ENCODE results near the gene MICALL2.

The MICALL2 gene

DNA sequence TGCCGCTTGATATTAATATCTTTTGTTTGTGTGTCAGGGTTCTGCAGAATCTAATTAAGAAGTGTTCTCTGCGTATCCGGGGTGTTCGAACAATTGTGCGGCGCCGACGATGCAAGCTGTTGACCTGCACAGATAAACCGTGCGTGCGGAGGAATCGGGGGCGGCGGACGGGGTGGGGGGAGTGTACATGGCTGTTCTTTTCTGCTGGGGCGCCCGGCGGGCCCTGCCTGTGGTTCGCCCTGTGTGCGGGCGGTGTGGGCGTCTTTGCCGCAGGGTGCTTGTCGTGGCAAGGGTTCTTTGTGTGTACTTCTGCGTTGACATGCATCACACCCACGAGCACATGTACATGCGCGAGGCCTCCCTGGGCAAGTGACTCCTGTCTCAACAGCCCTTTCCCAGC, 47.9 kb downstream of the MICALL2 start:
- DNase-seq: no peak

DNA sequence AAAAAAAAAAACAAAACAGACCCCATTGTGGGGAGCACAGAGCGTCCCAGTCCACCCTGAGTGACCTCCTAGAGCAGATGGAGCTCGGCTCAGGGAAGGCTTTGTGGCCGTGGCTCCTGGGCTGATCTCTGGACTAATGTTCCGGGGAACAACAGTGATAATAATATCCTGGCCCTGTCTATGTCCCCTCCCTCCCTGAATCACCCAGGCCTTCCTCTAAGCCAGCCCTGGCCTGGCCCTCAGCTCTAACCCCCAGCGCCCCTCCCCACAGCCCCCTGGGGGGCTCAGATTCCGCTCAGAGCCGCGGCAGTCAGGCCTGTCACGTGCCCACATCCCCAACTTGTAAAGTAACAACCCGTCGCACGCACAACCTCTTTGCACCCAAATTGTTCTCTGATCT, 48.3 kb downstream of the MICALL2 start:
- DNase-seq: no peak

DNA sequence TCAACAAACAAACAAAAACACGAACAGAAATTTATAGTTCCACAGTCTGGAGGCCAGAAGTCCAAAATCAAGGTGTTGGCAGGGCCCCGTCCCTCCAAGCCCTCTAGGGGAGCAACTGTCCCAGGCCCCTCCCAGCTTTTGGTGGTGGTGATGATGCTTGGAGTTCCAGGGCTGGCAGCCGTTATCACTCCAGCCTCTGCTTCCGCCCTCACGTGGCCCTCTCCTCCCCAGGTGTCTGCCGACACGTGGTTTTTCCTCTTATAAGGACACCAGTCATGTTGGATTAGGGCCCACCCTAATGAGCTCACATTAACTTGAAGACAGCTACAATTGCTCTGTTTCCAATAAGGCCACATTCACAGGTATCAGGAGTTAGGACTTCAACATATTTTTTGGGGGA, 49.7 kb downstream of the MICALL2 start:
- no peak for DNase-seq

DNA sequence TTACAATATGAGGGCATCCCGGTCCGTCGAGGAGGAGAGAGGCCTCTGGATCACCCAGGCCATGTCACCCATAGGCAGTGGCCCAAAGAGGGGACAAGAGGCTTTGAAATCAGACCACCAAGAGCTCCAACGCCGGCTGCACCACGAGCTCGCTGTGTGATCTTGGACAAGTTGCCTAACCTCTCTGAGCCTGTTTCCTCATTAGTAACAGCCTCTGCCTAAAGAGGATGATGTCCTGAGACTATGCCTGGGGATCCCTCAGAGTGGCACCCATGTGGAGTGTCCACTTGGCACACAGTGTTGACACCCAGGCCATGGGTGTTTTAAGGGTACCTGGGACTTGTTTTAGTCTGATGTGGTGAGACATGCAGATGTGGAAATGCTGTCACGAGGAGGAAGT, 50.8 kb downstream of the MICALL2 start:
- DNase-seq: no peak

DNA sequence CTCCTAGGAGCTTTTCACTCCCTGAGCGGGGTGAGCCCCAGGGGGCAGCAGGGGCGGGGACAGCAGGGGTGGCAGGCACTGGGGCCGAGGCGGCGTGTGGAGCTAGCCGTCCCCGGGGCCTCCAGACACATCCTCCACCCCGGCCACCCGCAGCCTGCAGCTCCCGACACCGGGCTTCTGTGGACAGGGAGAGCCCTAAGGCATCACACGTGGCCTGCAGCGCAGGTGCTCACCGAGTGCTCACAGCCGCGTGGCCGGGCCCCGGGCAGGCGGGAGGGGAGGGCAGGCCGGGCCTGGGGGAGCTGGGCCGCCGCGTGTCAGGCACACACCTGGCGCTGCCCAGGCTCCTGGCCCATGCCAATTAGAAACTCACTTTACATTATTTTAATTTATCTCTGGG, 51.4 kb downstream of the MICALL2 start:
- no peak for DNase-seq

DNA sequence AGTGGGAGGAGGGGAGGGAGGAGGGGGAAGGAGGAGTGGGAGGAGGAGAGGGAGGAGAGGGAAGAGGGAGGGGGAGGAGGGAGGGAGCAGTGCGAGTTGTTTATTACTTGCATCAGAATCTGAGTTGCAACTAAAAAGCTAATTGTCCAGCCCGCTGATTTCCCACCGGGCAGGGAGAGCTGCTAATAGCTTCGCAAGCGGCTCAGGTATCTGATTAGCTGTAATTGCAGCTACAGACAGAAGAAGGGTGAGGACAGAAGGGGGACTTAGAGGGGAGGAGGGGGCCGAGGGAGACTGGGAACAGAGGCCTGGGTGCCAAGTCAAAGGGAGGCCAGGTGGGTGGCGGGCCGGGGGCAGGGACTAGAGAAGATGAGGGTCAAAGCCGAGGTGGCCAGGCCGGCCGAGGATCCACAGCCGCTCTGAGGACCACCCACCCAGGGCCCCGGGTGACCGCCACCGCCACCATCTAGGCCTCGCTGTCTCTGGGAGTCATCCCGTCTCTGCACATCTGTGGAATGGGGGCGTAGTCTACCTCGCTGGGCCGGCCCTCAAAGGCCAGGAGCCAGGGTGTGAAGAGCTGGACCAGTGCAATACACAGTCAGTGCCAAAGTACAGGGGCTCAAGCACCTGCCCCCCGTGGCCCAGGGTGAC, 54.2 kb downstream of the MICALL2 start:
- DNase-seq: no peak

DNA sequence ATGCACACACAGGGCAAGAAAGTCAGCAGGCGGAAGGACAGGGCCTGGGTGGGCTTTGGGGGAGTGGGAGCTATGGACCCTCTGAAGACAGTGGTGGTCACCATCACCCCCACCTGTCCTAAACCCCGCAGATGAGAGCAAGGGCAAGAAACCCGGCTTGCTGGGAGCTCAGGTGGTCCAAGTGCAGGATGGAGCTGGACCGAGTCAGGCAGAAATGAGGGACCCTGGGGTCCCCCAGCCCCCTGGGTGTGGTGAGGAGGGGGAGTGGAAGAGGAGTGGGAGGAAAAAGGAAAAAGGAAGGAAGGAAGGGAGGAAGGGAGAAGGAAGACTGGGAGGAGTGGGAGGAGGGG, 54.8 kb downstream of the MICALL2 start:
- no peak for DNase-seq

DNA sequence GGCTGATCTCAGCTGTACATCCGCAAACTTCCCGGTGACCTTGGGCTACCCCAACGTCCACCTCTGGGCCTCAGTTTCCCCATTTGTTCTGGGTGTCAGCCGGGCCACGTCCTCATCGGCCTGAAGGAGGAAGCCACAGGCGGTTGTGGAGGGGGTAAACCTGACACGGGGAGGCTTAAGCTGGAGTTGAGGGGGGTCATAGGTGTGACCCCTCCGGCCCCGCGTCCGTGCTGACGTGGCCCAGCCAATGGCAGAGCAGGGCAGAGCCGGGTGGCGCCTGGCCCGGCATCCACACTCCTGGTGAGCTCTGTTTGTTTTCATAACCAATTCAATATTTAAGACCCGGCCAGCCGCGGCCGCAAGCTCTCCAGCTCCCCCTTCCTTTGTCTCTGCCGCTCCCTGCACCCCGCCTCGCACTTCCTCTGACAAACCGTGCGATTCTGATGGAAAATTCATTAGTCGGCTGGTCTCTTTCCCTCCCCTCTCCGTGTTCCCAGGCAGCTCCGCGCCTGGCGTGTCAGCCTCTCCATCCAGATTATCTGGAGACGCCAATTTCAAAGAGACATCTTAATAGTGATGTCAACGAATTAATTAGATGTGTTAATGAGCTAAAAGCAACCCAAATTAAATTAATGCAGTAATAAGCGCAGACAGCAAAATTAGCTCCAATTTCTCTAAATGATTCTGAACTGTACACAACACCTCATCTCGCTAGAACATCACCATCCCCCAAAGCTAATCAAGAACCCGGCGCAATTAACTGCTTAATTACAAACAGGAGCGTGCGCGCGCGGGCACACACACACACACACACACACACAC, 55.4 kb downstream of the MICALL2 start:
- no peak for DNase-seq

DNA sequence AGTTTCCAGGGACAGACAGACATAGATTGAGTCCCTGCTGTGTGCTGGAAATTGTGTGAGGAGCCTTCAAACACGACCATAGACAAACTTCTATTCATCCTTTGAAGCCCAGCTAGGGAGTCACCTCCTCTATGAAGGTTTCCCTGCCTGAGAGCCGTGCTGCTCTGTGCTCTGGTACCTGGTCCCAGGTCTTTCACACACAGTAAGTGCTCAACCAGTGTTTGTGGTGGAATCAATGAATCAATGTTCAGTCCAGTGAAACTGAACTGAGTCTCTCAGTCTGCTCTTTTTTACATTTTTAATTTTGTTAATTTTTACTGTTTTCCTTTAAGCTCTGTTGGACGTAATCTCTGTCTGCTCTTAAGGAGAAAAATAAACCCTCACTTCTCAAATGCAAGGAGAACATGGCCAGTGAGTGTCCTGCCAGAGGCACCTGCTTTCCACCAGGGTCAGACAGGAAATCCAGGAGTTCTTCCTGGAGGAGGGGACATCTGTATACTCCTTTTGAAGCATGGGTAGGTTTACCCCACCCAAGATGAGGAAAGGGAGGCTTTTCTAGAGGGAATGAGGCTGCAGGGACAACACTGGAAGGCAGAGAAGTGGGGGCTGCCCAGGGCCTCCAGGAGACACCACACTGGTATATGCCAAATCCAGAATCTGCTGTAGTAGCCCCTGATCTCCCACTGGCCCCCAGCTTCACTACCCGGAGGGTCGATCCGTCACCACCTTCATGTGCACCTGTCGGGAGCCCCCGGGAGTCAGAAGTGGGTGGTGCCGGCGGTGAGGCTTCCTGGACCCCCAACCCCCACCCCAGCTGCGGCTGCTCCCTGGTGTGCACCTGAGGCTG, 56.3 kb downstream of the MICALL2 start:
- DNase-seq: no peak

DNA sequence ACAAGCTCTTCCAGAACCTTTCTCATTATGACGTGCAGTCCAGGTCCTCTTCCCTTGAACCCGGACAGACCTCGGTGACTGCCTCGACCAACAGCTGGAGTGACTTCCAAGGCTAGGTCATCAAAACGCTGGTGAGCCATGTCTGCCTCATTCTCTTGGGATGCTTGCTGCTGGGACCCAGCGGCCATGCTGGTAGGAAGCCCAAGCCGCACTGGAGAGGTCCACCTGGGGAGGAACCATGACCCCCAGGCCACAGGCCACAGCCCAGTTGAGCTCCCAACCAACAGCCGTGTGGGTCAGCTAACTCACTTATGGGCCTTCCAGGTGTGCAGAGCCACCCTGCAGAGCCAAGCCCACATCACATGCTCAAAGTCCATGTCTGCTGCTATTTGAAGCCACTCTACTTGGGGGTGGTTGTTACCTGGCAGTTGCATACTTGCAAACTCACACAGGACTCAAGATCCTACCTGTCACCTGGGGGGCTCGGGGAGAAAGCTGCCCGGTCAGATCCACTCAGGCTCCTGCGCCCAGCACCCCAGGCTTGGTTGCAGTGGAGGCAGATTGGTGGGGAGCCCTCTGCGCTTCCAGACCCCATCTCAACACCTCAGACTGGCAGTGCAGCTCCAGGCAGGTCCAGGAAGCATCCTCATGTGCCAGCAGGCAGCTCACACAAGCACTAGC, 57.0 kb downstream of the MICALL2 start:
- DNase-seq: no peak

DNA sequence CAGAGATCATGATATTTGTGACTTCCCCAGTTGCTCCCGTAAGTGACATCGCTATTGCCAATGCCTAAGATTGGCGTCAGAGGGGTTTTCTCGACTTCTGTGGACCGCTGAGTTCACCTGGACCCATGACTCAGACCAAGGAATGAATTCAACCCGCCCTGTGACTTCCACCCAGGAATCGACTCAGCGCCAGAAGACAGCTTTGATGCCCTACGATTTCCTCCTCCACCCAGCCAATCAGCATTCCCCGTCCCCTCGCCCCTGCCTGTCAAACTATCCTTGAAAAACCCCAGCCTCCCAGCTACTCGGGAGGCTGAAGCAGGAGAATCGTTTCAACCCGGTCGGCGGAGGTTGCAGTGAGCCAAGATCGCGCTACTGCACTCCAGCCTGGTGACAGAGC, 58.3 kb downstream of the MICALL2 start:
- DNase-seq: no peak

DNA sequence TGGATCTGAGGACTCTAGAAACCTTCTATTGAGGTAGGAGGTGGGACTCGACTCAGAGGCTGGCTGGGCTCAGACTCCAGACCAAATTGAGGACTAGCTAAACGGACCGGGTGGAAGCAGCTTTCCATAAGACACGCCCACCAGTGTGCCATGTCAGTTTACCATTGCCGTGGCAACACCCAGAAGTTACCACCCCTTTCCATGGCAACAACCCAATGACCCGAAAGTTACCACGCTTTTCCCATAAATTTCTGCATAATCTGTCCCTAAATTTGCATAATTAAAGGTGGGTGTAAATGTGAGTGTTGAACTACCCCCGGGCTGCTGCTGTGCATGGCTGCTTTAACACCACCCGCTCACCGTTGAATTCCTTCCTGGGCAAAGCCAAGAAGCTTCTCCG, 58.9 kb downstream of the MICALL2 start:
- no peak for DNase-seq

DNA sequence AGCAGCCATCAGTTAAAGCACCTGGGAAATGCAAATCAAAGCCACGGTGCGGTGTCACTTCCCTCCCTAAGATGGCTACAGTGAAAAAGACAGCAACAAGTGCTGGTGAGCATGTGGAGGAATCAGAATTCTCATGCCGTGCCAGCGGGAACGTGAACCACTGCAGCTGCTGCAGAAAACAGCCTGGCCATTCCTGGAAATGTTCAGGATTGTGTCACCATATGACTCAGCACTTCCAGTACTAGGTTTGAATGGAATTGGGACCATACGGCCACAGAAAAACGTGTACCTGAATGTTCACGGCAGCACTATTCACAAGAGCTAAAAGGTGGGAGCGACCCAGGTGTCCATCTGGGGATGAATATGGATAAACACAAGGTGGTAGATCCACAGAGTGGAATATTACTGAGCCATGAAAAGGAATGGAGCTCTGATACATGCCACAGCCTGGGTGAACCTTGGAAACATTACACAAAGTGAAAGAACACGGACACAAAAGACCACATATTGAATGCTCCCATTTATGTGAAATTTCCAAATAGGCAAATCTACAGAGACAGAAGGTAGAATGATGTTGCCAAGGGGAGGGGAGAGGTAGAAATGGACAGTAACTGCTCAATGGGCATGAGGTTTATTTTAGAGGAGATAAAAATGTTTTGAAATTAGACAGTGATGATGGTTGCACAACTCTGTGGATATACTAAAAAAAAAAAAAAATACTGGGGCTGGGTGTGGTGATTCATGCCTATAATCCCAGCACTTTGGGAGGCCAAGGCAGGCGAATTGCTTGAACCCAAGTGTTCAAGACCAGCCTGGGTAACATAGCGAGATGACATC, 61.6 kb downstream of the MICALL2 start:
- DNase-seq: no peak

DNA sequence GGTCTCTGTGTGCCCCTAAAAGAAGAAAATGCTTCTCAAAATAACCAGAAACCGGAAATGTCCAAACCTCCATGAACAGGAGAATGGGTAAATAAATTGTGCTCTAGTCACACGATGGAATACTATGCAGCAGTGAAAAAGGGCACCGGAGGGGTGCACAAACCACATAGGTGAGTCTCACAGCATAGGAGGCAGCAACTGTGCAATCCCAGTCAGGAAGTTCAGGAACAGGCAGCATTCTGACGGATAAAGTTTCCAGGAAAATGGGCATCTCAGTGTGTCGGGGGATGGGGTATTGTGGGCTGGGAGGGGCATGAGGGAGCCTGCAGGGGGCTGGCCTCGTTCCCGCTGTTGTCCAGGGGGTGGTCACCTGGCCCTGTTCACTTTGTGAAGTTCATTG, 63.1 kb downstream of the MICALL2 start:
- DNase-seq: no peak

DNA sequence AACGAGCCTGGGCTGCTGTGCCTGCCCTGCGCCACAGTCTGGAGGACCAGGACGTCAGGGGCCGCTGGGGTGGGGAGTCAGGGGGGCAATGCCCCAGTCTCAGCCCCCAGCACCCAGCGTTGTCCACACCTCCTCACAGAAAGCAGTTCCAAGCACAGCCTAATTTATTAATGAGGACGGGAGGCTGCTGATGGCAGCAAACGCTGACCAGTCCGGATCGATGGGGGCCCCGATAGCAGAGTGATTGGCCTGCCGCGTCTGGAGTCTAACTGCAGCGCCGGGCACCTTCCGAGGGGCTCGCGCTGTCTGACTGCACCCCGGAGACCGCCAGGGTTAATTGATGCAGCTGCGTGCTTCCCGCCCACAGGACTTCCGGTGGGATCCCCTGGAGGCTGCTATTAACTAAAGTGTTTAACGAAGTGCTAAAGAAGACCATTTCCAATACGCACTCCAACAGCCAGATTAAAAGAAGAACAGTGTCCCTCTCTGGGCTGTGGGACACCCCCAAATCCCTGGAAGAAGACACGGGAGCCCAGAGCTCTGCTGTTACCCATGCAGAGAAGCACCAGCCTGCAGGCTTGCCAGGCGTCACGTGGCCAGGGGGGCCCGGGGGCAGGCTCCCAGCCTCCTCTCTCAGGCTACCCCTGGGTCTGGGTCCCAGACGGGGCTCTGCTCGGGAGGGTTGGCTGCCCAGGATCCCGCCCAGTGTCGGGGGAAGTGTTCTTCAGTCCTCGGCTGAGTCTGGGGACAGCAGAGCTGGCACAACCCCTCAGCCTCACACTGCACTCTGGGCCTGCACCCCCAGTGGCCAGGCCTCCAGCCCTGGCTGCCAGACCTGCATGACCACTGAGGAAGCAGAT, 63.8 kb downstream of the MICALL2 start:
- no peak for DNase-seq

DNA sequence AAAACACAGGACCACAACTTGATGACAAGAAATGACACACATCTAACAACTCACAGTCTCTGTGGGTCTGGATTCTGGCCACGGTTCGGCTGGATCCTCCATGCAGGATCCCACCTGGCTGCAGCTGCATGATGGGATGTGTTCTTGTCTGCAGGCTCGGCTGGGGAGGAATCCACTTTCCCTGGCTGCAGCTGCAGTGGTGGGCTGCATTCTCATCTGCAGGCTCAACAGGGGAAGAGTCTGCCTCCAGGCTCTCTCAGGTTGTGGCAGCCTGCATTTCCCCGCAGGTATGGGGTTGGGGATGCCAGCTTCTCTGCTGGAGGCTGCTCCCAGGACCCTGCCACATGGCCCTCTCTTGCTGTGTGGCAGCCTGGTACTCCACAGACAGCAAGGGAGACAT, 64.9 kb downstream of the MICALL2 start:
- DNase-seq: no peak

DNA sequence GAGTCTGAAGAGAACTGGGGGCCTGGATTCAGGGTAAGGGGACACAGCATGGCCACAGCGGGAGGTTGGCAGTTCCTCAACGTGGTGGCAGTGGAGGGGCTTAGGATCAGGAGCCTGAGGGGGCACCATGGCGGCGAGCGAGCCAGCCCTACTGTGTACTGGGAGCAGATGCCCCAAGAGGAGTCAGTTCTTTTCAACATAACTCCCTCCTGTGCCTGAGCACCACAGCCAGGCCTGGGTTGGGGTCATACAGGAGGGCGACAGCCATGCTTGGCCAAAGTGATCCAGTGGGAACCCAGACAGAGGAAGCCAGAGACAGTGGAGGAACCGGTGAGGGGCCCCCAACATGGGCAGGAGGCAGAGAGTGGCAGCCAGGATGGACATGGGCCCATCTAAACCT, 65.8 kb downstream of the MICALL2 start:
- no peak for DNase-seq

DNA sequence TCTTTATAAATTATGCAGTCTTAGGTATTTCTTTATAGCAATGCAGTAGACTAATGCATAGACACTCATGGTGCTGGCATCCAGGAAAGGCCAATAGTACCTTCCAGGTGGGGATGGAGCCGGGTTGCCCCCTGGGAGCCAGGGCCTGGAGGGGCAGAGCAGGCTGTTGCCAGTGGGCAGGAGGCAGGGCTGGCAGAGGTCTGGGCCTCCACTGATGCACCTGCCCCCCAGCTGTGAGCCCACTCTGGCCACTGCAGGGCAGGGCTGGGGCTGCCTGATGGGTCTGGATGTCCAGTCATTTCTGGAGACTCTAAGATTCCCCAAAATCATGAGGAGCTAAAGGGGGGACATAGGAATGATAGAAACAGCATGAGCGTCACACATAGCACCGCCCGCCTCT, 66.7 kb downstream of the MICALL2 start:
- no peak for DNase-seq

DNA sequence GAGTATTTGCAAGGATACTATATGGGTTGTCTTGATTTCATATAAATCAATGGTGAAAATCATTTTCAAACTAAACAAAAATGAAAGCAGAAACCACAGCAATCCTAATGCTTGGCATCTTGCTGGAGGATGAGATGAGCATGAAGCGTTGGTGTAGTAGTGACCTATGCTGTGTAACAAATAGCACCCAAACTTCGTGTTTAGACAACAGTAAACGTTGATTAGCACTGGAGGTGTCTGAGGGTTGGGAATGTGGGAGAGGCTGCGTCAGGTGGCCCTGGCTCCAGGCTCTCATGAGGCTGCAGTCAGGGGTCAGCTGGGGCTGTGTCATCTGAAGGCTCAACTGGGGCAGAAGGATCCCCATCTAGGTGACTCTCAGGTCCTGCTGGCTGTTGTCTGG, 67.8 kb downstream of the MICALL2 start:
- no peak for DNase-seq

DNA sequence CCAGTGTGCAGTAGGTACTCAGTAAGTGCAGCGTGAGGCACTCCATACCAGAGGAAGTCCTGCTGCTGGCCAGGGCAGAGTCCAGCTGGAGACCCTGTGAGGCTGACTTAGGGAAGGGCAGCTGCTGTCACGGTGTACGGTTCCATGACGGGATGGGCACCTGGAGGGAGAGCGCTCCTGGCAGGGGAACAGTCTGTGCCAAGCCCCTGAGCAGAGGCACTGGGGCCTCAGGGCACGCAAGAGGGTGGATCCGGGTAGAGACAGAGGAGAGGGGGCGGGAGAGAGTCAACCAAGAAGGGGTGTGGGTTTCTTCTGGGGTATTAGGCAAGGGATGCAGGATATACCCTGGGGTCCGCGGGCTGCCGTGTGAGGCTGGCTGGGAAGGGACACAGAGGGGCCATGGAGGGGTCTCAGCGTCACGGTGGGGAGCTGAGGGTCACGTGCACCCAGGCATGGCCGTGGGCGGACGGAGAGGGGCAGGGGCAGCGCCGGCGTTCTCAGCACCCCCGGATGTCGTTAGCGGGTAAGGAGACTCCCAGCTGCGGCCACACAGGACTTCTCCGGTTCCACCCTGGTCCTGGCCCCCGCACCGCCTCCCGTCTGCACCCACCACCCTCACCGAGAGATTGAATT, 70.5 kb downstream of the MICALL2 start:
- DNase-seq: no peak

Data from activated CD4-positive, alpha-beta T cell treated with anti-CD3 and anti-CD28 coated beads, Interleukin-2, amount 50 U/mL, for 1 hour (primary cell).